Activated naive CD4-positive, alpha-beta T cell treated with anti-CD3 and anti-CD28 coated beads, Interleukin-2, amount 50 U/mL, for 16 hours (primary cell): ENCODE data around the gene PARN.
"Not testable (repeated sequence)": the region's sequence is repeated elsewhere in the genome, so short reads cannot be mapped to it uniquely, and the experiment has no call there.

Source experiments
- DNase-seq: peaks from one replicate; pipeline ENCODE4 v3.0.0-alpha.2; 2020

The PARN gene

DNA sequence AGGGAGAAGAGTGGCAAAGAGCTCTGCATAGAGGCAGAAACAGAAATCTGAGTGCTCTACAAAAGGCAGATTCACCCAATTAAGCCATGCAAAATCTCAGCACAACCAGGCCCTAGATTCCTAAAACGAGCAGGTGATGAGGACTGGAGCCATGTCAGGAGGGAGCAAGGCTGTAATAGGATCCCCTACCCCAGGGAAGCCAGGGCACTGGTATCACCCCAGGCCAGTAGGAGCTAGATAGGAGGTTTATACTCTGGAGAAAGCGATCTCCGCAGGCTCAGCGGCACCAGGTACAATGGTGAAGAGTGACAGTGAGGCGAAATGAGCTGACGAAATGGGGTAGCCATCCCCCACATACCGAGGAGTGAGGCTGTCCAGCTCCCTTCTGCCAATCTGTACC, 171.5 kb downstream of the PARN start:
- DNase-seq = no peak

DNA sequence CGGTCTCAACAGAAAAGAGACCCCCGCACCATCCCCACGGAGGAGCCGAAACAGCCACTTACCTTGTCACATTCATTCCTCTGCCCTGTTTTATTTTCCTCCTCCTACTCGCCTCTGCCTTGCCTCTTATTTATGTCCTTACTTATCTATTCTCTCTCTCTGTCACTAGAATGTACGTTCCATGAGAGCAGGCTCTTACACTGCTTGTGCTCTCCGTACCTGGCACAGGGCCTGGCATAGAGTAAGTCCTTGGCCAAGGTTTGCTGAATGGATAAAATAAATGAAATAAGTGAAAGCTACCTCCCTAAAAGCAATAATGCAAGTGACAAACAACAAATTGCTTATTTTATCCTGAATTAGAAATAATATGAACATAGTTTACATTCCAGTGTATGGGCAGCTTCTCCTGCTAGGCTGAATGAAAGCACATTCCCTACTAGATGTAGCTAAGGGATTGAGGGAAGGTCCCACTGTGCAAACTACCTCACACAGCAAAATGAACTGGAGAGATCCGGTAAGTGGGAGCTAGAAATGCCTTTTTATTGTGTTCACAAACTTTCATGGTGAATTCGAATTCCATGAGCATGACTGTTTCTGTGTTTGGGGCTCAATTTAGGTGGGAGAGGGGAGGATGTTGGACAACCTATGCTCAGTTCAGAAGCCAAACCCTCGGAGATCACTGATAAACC, 173.1 kb downstream of the PARN start:
- no peak for DNase-seq

DNA sequence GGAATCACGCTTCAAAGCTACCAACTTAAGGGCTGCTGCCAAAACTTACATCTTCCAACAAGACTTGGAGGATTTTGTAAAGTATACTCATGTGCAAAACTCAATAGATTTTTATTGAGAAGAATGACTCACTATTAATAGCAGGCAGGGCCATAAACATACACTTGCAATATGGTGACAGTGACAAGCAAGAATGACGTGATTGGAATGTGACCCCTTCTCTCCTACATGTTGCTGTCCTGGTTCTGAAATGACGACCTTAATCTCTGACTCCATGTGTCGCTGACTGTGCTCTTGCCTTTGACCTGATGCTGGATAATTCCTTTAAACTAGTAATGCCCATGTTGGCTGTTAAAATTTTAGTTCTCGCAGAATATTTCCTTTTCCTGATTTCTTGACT, 174.5 kb downstream of the PARN start:
- DNase-seq = no peak

DNA sequence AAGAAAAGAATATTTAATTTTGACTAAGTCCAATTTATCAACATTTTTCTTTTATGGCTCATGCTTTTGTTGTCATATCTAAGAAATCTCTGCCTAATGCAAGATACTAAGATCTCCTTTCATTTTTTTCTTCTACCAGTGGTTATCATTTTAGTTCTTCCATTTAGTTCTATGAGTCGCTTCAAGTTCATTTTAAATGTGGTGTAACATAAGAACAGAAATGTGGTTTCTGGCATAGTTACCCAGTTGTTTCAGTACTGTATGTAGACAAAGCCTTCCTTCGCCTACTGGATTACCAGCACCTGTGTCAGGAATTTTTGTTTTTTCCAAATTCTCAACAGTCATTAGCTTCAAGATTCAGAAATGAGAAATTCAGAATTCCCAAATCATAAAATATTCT, 175.7 kb downstream of the PARN start:
- DNase-seq = no peak

DNA sequence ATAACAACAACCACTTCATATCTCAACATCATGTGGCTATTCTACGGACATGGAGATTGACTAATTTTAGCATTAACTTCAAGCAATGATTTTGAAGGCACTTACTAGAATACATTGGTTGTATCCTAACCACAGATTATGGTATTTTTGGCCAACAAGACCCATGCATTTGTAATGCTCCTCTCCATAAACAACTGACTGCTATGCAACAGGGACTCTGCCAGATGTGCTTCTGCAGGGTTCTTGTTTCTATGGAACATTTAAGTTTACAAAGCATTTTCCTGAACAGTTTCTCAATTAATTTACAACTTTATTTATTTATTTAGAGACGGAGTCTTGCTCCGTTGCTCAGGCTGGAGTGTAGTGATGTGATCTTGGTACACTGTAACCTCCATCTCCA, 178.0 kb downstream of the PARN start:
- DNase-seq = no peak

DNA sequence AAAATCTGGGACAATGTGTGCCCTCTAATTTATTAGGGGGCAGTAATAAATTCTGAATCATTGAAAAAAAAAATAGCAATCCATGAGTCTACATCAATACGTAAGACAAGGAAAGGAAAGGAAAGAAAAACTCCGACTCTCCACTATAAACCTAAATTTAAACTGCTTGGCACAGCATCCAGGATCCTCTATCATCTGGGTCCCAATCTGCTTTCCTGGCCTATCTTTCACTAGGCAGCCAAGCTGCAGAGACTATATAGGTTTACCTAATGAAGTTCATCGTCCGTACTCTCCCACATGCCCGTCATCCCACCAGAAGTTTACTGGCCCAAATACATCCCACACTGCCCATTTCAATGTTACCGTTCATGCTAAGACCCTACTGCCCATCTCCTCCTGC, 179.2 kb downstream of the PARN start:
- DNase-seq = no peak

DNA sequence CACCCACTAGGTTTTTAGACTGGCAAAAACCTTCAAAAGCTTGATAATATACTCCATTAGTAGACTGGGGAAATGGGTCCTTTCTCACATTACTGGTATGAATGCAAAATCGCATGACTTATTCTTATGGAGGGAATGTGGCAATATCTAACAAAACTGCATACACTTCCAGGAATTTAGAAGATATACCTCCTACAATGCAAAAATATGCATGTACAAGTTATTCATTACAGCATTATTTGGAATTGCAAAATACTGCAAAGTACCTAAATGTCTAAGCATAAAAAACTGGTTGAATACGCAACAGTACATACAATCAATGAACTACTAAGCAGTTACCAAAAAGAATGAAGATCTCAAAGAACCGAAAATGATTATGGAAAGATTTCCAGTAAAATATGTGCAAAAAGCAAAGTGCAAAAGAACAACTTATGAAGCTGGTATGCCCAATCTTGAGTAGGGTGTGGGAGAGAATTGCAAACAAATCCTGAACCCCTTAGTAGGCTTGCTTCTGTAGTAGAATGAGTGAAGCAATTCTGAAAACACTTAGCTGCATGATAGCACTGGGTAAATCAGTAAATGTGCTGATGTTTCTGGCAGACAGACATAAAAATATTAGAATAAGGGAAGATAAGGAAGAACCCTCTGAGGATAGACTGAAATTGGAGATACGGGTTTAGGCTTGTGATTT, 180.1 kb downstream of the PARN start:
- DNase-seq = no peak

DNA sequence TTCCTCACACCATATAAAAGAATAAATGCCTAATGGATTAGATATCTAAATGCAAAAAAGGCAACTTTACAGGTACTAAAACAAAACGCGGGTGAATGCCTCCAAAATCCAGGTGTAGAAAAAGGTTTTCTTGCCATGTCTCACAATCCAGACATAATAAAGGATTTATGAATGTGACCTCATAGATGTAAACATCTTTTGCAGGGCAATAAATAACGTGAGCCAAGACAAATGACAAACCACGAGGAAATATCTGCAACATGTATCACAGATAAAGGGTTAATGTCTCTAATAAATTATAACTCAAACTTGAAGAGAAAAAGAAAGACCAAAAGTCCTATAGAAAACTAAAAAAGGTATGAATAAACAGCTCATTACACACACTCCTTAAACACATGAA, 180.7 kb downstream of the PARN start:
- DNase-seq = no peak

DNA sequence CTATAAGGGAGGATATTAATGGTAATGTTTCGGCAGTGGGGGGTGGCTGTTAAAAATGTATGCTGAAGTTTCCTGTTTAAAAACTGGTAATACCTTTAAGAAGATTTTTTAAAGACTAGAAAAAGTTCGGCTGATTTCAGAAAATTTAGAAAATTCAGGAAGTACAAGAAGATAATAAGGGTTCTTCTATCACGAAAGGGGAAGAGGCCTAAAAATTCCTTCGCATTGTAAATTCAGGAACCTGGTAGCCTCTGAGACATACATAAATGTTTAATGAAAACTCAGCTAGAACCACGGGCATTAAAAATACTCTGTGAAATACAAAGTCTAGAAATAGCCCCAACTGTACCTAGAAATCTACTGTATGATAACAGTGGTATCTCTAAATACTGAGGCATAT, 181.2 kb downstream of the PARN start:
- DNase-seq = no peak

DNA sequence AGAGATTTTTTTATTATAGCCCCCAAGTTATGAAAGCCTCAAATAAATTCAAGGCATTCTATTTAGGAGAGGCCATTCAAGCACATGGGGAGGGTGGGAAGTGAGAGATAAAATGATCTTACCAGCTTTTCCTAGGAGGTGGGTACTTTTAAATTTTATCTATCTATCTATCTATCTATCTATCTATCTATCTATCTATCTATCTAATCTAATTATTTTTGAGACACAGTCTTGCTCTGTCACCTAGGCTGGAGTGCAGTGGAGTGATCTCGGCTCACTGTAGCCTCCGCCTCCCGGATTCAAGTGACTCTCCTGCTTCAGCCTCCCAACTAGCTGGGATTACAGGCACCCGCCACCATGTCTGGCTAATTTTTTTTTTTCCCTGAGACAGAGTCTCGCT, 182.3 kb downstream of the PARN start:
- DNase-seq = no peak

DNA sequence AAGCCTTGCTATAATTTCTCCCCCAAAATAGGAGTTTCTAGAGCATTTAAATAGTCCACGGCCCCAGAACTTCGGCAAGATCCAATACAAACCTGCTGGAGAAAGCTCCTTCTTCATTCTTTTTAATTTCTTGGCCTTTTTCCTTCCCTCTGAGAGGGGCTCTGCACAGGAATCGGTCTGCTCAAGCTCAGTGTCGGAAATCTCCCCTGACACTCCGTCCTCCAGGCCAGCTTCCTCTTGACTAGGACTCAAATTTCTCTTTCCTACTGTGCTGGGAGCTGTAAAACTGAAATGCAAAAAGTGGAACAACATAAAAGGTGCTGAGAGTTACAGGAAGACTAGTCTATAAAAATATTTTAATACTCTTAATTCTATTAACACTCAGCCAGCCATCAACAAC, 183.3 kb downstream of the PARN start:
- no peak for DNase-seq

DNA sequence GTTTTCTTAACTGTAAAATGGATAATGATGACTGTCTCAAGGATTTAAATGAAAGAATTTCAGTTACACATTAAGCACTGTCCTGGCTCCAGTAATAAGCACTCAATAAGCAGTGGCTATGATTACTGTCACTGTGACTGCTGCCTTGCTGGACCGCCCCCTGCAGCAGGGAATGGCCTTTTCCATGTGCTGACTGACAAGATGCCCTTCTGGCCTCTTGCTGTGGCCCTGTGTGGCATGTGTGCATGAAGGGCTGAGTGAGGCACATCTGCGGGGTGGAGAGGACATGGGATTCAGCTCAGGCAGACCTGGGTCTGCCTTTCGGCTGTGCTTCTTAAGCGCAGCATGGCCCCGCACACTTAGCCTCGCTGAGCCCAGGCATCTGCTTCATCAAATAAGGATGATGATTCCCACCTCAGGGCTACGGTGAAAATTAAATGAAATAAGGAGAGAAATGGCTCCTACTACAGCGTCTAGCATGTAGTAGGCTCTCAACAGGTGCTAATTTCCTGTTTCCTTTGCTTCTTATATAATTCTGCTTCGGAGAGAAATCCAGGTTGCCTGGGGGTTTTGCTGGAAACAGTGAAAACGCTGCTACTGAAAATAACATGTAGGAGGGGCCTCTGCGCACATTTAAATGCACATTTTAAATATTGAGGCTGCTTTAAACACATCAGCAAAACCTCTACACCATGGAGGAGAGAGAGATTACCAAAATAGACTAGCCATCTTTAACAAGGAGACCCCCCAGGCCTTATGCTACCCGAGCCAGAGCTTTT, 183.9 kb downstream of the PARN start:
- no peak for DNase-seq

DNA sequence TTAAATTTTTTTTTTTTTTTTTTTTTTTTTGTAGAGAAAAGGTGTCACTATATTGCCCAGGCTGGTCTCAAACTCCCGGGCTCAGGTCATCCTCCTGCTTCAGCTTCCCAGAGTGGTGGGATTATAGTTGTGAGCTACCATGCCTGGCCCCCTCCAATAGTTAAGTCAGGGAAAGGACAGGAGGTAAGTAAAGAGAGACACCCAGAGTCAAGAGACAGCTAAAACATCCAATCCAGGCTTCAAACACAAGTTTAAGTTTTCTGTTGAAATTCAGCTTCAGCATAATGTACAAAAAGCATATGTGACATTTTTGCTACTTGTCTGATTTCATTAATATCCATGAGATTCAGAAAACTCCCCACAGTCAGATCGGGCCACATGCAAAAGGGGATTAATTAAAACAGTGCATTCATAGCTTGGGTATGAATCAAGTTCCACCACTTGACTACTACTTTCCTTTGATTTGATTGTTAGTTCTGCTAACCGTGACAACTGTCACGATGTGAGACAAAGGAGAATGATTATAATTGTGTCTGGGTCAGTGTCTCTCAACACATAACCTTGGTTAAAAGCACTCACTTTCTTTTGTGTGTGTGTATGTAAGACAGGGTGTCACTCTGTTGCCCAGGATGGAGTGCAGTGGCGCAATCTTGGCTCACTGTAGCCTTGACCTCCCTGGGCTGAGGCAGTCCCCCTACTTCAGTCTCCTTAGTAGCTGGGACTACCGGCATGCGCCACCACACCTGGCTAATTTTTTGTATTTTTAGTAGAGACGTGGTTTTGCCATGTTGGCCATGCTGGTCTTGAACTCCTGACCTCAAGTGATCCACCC, 184.9 kb downstream of the PARN start:
- no peak for DNase-seq

DNA sequence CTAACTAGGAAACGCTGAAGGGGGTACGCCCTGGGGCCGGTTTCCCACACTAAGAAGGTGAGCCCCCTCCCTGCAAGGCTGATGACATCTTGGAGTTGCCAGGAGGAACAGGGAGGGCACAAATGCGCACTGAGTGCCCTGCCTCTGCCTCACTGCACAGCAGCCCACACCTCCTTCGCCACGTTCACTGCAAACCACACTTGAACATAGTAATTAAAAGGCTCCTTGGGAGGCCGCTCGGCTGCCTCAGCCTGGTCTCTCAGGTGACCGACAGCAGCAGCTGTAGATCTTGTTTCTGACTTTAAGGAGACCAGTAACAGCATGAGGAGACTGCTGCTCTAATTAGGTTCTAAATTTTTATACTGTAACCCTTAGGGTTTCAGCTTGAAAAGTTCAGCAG, 188.5 kb downstream of the PARN start:
- DNase-seq = not testable (repeated sequence)

DNA sequence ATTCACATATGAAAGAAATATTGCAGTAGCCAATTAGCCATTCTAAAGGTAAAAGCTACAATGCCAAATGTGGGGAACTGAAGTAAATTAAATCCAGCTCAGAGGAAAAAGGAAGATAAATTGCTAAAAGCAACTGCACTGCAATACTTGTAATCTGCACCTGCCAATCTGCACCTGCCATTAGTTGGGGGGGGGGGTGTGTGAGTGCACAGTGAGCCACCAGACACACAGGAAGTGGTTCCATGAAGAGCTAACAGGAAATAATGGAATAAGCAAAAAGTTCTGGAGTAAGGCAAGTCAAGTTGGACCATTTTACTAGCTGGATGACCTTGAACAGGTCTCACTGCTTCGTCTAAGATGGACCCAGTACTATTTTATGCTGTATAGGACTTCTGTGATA, 191.8 kb downstream of the PARN start:
- no peak for DNase-seq

DNA sequence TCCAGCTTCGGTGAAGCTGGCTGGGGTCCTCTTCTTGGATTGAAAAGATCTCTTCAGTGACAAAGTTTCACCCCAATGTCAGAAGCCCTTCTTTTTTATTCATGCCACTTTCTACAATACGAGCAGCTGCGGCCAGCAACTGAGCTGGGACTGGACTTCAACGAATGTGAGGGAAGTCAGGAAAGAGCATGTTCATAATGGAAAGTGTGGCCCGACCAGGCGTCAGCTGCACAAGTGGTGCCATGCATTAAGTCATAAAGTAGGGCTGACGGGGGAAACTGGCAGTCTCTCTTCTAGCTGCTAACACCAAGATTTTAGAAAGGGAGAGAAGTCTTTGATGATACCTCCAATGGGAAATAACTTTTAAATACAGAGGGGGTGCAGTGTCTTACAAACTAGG, 192.6 kb downstream of the PARN start:
- no peak for DNase-seq

DNA sequence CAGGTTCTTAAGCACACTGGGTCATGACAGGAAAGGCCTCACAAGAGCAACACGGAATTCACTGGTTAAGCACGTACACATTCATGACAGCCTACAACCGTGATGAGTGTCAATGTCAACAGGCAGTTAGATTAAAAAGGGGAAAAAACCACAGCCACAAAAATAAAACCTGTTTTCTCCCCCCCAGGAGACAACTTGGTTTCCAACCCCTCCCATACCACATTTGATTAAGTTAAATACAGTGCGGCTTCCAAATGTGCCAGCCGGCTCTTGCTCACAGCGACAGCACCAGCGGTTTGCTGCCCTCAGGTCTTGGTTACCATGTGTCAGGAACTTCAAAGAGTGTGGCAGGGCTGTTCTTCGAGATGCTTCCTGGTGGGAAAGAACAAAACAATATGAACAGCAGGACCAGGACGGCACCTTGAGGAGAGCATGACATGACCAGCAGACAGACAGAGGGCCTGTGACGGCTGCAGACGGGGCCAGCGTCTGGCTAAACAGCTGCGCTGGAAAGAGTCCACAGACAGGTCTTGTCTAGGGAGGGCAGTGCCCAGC, 193.6 kb downstream of the PARN start:
- DNase-seq = no peak

DNA sequence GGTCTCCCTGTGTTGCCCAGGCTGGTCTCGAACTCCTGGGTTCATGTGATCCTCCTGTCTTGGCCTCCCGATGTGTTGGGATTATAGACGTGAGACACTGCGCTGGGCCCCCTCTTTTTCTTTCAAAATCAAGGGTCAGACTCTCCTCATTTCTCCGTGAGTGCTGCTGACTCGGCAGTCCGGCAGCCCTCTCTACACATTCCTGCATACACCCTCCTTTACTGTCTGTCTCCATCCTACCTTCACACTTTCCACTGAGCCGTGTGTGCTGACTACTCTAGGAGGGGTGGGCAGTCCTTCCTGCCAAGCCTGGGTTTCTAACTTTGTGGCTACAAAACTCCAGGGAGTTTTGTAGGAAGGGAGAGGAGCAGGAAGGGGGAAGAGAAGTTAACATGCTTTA, 195.2 kb downstream of the PARN start:
- DNase-seq = no peak

DNA sequence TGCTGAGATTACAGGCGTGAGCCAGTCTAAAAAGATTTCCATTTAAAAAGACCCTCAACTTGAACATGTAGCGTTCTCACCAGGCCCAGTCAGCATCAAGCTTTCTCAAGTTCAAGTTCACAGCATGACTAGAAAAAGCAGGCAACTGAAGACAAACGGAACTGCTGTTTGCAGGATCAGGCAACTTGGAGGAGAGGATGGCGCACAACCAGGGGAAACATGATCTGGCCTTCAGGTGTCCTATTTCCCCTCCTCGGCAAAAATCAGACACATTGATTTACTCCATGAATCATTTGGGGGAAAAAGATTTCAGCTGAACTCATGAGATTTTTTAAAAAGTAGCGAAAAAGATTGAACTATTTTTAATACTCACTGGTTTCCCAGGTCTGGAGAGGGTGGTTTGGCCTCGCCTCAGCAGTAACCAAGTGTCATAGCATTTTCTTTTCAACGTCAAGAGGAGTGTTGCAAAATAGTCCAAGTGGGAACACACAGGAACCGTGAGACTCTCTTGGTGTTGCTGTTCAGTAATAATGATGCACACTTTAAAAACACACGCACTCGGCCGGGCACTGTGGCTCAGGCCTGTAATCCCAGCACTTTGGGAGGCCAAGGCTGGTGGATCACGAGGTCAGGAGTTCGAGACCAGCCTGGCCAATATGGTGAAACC, 201.0 kb downstream of the PARN start:
- DNase-seq = not testable (repeated sequence)

DNA sequence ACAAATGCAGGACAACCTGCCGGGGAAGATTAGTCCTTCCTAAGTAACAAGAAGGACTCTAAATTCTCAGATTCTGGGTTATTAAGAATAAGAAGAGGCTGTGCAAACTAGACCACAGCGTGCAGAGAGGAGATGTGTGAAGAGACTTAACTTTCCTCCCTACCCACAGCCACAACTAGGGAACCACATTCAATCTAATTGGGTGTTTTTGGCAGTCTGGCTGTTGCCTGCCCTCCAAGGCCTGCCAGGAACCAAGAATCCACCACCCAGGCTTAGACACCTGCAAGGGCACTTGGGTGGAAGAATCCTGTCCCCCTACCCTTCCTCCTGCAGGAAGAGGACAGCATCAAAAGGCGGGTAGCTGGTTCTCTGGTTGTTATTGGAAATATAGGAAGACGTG, 202.0 kb downstream of the PARN start:
- DNase-seq = no peak

DNA sequence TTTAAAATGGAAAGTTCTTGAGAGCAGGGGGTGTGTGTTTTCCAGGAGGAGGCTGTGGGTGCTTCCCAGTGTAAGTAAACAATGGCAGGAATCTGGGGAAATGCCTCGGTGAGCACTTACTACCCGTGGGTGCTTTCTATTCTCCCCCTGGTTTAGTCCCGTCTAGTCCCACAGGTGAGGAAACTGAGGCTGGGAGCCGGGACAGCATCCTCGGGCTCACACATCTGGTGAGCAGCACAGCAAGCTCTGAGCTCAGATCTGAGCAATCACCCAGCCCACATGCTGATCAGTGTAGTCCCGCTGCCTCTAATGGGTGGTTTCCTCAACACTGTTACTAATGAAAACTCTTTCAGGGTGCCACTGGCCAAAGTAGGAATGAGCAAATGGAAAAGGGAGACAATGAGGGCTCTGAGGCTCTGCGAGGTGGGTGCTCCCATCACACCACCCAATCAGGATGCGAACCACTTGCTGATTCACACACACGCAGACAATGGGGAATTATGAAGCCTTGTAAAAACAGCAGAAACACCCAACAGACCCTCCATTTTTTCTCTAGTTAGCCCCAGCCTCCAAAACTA, 202.6 kb downstream of the PARN start:
- no peak for DNase-seq

DNA sequence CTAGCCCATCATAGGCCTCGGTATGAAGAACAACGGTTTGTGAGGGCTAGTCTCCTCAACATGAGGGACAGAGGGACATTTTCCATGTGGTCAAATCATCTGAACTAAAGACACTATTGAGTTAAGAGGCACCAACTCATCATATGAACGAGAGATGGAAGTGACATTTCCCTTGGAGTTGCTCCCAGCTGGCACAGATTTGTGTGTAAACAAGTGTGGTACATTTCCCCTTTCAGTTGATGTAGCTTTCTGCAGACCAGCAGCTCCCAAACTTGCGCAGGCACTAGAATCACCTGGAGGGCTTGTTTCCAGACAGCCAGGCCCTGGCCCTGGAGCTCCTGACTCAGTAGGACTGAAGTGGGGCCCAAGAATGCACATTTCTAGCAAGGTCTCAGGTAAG, 205.5 kb downstream of the PARN start:
- no peak for DNase-seq
